ENCODE measurements around the gene TM9SF4.

Gene TM9SF4

DNA sequence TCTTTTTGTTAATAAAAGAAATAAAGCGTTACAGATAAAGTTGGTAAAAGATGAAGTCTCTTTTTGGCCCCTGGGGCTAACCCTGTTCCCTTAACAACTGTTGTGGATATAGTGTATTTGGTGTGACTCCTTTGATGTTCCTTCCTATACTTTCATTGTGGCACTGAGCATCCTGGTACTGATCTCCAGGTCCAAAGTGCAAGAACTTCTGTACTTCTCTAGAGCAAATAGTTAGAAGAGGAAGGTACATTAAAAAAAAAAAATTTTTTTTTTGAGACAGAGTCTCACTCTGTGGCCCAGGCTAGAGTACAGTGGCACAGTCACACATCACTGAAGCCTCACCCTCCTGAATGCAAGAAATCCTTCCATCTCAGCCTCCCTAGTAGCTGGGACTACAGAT, 104.4 kb downstream of the TM9SF4 start:
- no peak for DNase-seq

- no peak for DNase-seq
Measured at GRCh38 chr20:32215147-32215546, 105.6 kb downstream of the TM9SF4 start.

- no peak for DNase-seq
Measured at GRCh38 chr20:32215729-32216128, 106.2 kb downstream of the TM9SF4 start.

GRCh38 chr20:32216179-32217142, 106.9 kb downstream of the TM9SF4 start:
- DNase-seq = no peak

All from right forelimb (tissue), 1 donor.